ENCODE data around the gene FMO5. TPM values are rescaled to one million over a fixed set of nuclear protein-coding genes. Genes with fewer than 3 reads are reported as not detected.
A peak's percentile ranks its signal among the peaks of the same experiment; 100 is the strongest.

Gene FMO5
- total and polyA plus RNA-seq, 4 donors, result 36.0 to 152 (median 99.1) TPM

DNA sequence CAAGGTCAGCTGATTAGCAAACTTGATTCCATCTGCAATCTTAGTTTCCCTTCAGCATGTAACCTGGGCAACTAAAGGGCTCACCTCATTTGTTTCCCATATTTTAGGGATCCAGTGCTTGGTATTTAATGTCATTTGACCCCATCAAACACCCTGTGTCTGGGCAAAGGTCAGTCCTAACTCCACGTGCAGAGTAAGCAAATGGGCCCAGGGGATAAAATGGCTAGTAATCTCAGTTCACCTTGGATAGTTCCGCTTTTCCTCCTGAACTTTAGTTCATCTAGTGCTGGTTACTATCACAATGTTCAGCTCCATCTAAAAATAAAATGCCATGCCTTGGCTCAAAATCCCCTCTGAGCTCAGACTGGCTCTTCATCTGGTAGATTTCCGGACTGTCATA is 72.4 kb downstream of the FMO5 start:
- Histone ChIP-seq H3K27me3 (ENCODE audit: control insufficient read depth in 4 of 4, insufficient read depth in 4 of 4, low read length in 3 of 4) (no peaks in the 10 kb centered on the region), H3K4me1 (ENCODE audit: control insufficient read depth in 4 of 4, insufficient read depth in 4 of 4, low read length in 3 of 4) (peaks cover 0 to 9% (median 0%) of the 10 kb centered on the region in 4 donors), H3K9ac (ENCODE audit: low read depth in 1 of 2, low read length in 2 of 2) (no peak overlapping the region), H3K36me3 (ENCODE audit: control insufficient read depth in 4 of 4, insufficient read depth in 3 of 4, low read depth in 1 of 4, low read length in 3 of 4) (peaks cover 1 to 24% (median 15%) of the 10 kb centered on the region in 4 donors), H3K4me3 (ENCODE audit: low read depth in 1 of 3, low read length in 3 of 3) (no peak overlapping the region), H3K9me3 (ENCODE audit: control insufficient read depth in 4 of 4, low read length in 3 of 4) (no peaks in the 10 kb centered on the region), H3K27ac (ENCODE audit: low read depth in 1 of 2, low read length in 2 of 2) (no peak overlapping the region)
- TF ChIP-seq YY1 (IDR thresholded peaks at IDR 0.05) (peak; percentile 17), RXRA (IDR thresholded peaks at IDR 0.05) (peak; percentile 34 to 37), GABPA (IDR thresholded peaks at IDR 0.05 in 1 of 2, conservative IDR thresholded peaks at IDR 0.05 in 1 of 2) (no peak), HNF4A (conservative IDR thresholded peaks at IDR 0.05) (peak; percentile 63 to 66)
- WGBS, result 67% methylated on average over 3 of the region's 3 CpGs
- DNase-seq (ENCODE audit: low spot score), result no peak

- WGBS, result 96% methylated on average over 1 of the region's 1 CpG
- no peak for DNase-seq (ENCODE audit: low spot score)
- peaks cover 0 to 9% (median 0%) of the 10 kb centered on the region in 4 donors for H3K4me1 ChIP-seq (ENCODE audit: control insufficient read depth in 4 of 4, insufficient read depth in 4 of 4, low read length in 3 of 4)
- no peak overlapping the region for H3K4me3 ChIP-seq (ENCODE audit: low read depth in 1 of 3, low read length in 3 of 3)
- no peak overlapping the region for H3K9ac ChIP-seq (ENCODE audit: low read depth in 1 of 2, low read length in 2 of 2)
- TF ChIP-seq CTCF (IDR thresholded peaks at IDR 0.05; ENCODE audit: low read depth, low read length, missing input control) (no peak), HNF4G (IDR thresholded peaks at IDR 0.05) (no peak), FOXA2 (IDR thresholded peaks at IDR 0.05) (no peak), HNF4A (conservative IDR thresholded peaks at IDR 0.05) (no peak), ATF3 (IDR thresholded peaks at IDR 0.05) (no peak), JUND (IDR thresholded peaks at IDR 0.05) (no peak), YY1 (IDR thresholded peaks at IDR 0.05) (no peak), ZBTB33 (IDR thresholded peaks at IDR 0.05) (no peak), REST (IDR thresholded peaks at IDR 0.05) (no peak), NR2F2 (IDR thresholded peaks at IDR 0.05) (no peak)
- H3K9me3 ChIP-seq (ENCODE audit: control insufficient read depth in 4 of 4, low read length in 3 of 4), result no peaks in the 10 kb centered on the region
- H3K27ac ChIP-seq (ENCODE audit: low read depth in 1 of 2, low read length in 2 of 2), result no peak overlapping the region
- peaks cover 1 to 17% (median 8%) of the 10 kb centered on the region in 4 donors for H3K36me3 ChIP-seq (ENCODE audit: control insufficient read depth in 4 of 4, insufficient read depth in 3 of 4, low read depth in 1 of 4, low read length in 3 of 4)
- H3K27me3 ChIP-seq (ENCODE audit: control insufficient read depth in 4 of 4, insufficient read depth in 4 of 4, low read length in 3 of 4), result no peaks in the 10 kb centered on the region
Measured at GRCh38 chr1:147151244-147151643, 73.9 kb downstream of the FMO5 start.

Measured in liver (tissue), 9 donors.